HepG2 (cell line): ENCODE data around the gene RNASE8. TPM values are rescaled to one million over a fixed set of nuclear protein-coding genes. Genes with fewer than 3 reads are reported as not detected.

ENCODE experiments used
- BRD4 ChIP-seq: sonication (generic); formaldehyde crosslinking; IDR thresholded peaks from 2 replicates; pipeline ENCODE4 v1.4.0; 2020; ENCODE audit warnings: missing genetic modification reagents
- EP300 ChIP-seq, 3 experiments: sonication (generic) in 1 of 3; formaldehyde crosslinking in 1 of 3; IDR thresholded peaks; 2 replicates each; pipeline versions ENCODE4 v1.5.1 to v1.6.1; 2011 to 2020; ENCODE audit warnings: low read depth in 2 of 3, low read length in 2 of 3, borderline replicate concordance in 1 of 3, improper control_type of control experiment in 1 of 3, mild to moderate bottlenecking in 1 of 3, missing genetic modification reagents in 1 of 3, moderate library complexity in 1 of 3
- HOXA3 ChIP-seq: sonication (generic); formaldehyde crosslinking; IDR thresholded peaks from 2 replicates; pipeline ENCODE4 v1.5.0; 2020; ENCODE audit warnings: missing genetic modification reagents
- HOXA5 ChIP-seq: sonication (generic); formaldehyde crosslinking; IDR thresholded peaks from 2 replicates; pipeline ENCODE4 v1.4.0; 2020; ENCODE audit warnings: missing genetic modification reagents
- KAT2B ChIP-seq: fragments of 150-350 bp; IDR thresholded peaks from 2 replicates; pipeline ENCODE4 v1.6.1; 2014; ENCODE audit warnings: low read depth, low read length, borderline replicate concordance
- KDM5B ChIP-seq: sonication (generic); formaldehyde crosslinking; IDR thresholded peaks from 2 replicates; pipeline ENCODE4 v1.4.0; 2020; ENCODE audit warnings: missing genetic modification reagents, mild to moderate bottlenecking, borderline replicate concordance
- MAFK ChIP-seq, 2 experiments: IDR thresholded peaks in 1 of 2; conservative IDR thresholded peaks in 1 of 2; 2 replicates each; pipeline ENCODE4 v1.6.1; 2011; ENCODE audit warnings: improper control_type of control experiment in 2 of 2, low read length in 2 of 2
- MTF1 ChIP-seq: sonication (generic); formaldehyde crosslinking; IDR thresholded peaks from 2 replicates; pipeline ENCODE4 v1.5.0; 2020; ENCODE audit warnings: missing genetic modification reagents
- PHF5A ChIP-seq: IDR thresholded peaks from one replicate; pipeline ENCODE4 v1.6.1; 2018; ENCODE audit warnings: low read depth, missing genetic modification reagents; ENCODE audit not compliant: unreplicated experiment
- TCF7 ChIP-seq: sonication (generic); IDR thresholded peaks from 2 replicates; pipeline ENCODE4 v1.6.1; 2016; ENCODE audit warnings: antibody characterized with exemption, low read depth
- ZNF276 ChIP-seq: sonication (generic); formaldehyde crosslinking; IDR thresholded peaks from 2 replicates; pipeline ENCODE4 v1.4.0; 2020; ENCODE audit warnings: mild to moderate bottlenecking, low read depth, missing genetic modification reagents
- ZNF34 ChIP-seq: sonication (generic); formaldehyde crosslinking; IDR thresholded peaks from 2 replicates; pipeline ENCODE4 v1.4.0; 2020; ENCODE audit warnings: mild to moderate bottlenecking, missing genetic modification reagents, borderline replicate concordance
- ZNF75D ChIP-seq: sonication (generic); formaldehyde crosslinking; IDR thresholded peaks from 2 replicates; pipeline ENCODE4 v1.8.1; 2023; ENCODE audit warnings: missing genetic modification reagents, mild to moderate bottlenecking, borderline replicate concordance
- polyA plus RNA-seq, 8 experiments: library from polyadenylated mRNA; depleted of rRNA in 3 of 8; stranded (reverse) in 7 of 8; unstranded in 1 of 8; fragments of >200 nt; fragmentation: Illumina TruSeq in 4 of 8; extraction: Trizol in 4 of 8; gene quantifications; 2 replicates each; pipeline versions ENCODE4 v1.2.1 to v1.2.3, GENCODE V29; 2011 to 2016; ENCODE audit warnings: low read depth in 4 of 8, missing spikeins in 1 of 8, mixed read lengths in 1 of 8; ENCODE audit not compliant: insufficient read depth in 1 of 8
- total RNA-seq, 5 experiments: library from RNA; depleted of rRNA; stranded (reverse); fragments of >200 nt; fragmentation: Illumina TruSeq; extraction: Trizol; gene quantifications; 2 replicates each; pipeline ENCODE4 v1.2.3, GENCODE V29; 2016; ENCODE audit warnings: low read depth in 1 of 5
- TF ChIP-seq, protein P1 (sequence below): sonication (generic); formaldehyde crosslinking; IDR thresholded peaks from 2 replicates; pipeline ENCODE4 v1.5.1; 2020; ENCODE audit warnings: missing genetic modification reagents, mild to moderate bottlenecking, borderline replicate concordance
- TF ChIP-seq, protein P2 (sequence below): IDR thresholded peaks from 2 replicates; pipeline ENCODE4 v1.6.1; 2012; ENCODE audit warnings: low read length, improper control_type of control experiment
- TF ChIP-seq, protein P3 (sequence below): sonication (generic); formaldehyde crosslinking; IDR thresholded peaks from 2 replicates; pipeline ENCODE4 v1.5.0; 2020; ENCODE audit warnings: missing genetic modification reagents, mild to moderate bottlenecking, borderline replicate concordance
- TF ChIP-seq, protein P4 (sequence below): sonication (generic); formaldehyde crosslinking; IDR thresholded peaks from 2 replicates; pipeline ENCODE4 v1.4.0; 2020; ENCODE audit warnings: missing genetic modification reagents, borderline replicate concordance

RNASE8 gene
- total and polyA plus RNA-seq, 2 of the 13 experiments (the other 11 are each of a cell fraction or from before 2014, with no cell fraction given), result not detected

- TF ChIP-seq, protein P1, sequence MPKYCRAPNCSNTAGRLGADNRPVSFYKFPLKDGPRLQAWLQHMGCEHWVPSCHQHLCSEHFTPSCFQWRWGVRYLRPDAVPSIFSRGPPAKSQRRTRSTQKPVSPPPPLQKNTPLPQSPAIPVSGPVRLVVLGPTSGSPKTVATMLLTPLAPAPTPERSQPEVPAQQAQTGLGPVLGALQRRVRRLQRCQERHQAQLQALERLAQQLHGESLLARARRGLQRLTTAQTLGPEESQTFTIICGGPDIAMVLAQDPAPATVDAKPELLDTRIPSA, result no peak
- no peak; the same call in 1 of the 2 replicates for TF ChIP-seq HOXA5 (CRISPR knock-in tag)
- TF ChIP-seq MTF1 (CRISPR knock-in tag), result no peak
- no peak for TF ChIP-seq ZNF75D (CRISPR knock-in tag)
- TF ChIP-seq MAFK (conservative IDR thresholded peaks at IDR 0.05 in 1 of 2, IDR thresholded peaks at IDR 0.05 in 1 of 2; ENCODE audit: low read length in 2 of 2), result no peak
- peak; percentile 89 for TF ChIP-seq TCF7
- TF ChIP-seq, protein P2, sequence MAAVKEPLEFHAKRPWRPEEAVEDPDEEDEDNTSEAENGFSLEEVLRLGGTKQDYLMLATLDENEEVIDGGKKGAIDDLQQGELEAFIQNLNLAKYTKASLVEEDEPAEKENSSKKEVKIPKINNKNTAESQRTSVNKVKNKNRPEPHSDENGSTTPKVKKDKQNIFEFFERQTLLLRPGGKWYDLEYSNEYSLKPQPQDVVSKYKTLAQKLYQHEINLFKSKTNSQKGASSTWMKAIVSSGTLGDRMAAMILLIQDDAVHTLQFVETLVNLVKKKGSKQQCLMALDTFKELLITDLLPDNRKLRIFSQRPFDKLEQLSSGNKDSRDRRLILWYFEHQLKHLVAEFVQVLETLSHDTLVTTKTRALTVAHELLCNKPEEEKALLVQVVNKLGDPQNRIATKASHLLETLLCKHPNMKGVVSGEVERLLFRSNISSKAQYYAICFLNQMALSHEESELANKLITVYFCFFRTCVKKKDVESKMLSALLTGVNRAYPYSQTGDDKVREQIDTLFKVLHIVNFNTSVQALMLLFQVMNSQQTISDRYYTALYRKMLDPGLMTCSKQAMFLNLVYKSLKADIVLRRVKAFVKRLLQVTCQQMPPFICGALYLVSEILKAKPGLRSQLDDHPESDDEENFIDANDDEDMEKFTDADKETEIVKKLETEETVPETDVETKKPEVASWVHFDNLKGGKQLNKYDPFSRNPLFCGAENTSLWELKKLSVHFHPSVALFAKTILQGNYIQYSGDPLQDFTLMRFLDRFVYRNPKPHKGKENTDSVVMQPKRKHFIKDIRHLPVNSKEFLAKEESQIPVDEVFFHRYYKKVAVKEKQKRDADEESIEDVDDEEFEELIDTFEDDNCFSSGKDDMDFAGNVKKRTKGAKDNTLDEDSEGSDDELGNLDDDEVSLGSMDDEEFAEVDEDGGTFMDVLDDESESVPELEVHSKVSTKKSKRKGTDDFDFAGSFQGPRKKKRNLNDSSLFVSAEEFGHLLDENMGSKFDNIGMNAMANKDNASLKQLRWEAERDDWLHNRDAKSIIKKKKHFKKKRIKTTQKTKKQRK, result no peak
- peak; percentile 68 for TF ChIP-seq KDM5B
- no peak for TF ChIP-seq ZNF34
- TF ChIP-seq KAT2B, result no peak
- TF ChIP-seq, protein P3, sequence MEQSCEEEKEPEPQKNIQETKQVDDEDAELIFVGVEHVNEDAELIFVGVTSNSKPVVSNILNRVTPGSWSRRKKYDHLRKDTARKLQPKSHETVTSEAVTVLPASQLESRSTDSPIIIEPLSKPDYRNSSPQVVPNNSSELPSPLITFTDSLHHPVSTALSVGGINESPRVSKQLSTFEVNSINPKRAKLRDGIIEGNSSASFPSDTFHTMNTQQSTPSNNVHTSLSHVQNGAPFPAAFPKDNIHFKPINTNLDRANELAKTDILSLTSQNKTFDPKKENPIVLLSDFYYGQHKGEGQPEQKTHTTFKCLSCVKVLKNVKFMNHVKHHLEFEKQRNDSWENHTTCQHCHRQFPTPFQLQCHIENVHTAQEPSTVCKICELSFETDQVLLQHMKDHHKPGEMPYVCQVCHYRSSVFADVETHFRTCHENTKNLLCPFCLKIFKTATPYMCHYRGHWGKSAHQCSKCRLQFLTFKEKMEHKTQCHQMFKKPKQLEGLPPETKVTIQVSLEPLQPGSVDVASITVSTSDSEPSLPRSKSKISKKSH (CRISPR knock-in tag), result peak; percentile 54; the same call in 1 of the 2 replicates
- TF ChIP-seq PHF5A (CRISPR knock-in tag), result peak; percentile 74
- TF ChIP-seq BRD4 (CRISPR knock-in tag), result peak; percentile 94
- peak; percentile 82 for TF ChIP-seq HOXA3 (CRISPR knock-in tag)
- peak; percentile 41 to 77; a peak in 3 of 4 replicates for TF ChIP-seq EP300 (IDR thresholded peaks at IDR 0.05; ENCODE audit: low read depth in 2 of 2, low read length in 2 of 2)
- peak; percentile 52; the same call in 1 of the 2 replicates for TF ChIP-seq EP300 (CRISPR knock-in tag; IDR thresholded peaks at IDR 0.05; ENCODE audit: borderline replicate concordance)
- TF ChIP-seq, protein P4, sequence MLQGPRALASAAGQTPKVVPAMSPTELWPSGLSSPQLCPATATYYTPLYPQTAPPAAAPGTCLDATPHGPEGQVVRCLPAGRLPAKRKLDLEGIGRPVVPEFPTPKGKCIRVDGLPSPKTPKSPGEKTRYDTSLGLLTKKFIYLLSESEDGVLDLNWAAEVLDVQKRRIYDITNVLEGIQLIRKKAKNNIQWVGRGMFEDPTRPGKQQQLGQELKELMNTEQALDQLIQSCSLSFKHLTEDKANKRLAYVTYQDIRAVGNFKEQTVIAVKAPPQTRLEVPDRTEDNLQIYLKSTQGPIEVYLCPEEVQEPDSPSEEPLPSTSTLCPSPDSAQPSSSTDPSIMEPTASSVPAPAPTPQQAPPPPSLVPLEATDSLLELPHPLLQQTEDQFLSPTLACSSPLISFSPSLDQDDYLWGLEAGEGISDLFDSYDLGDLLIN (CRISPR knock-in tag), result 0 out of 2 replicates have a peak, but pooled peaks have one; percentile 27
- TF ChIP-seq ZNF276 (CRISPR knock-in tag), result no peak
Measured at GRCh38 chr14:21024585-21025370, 32.8 kb upstream of the RNASE8 start, which contains the start of gene NDRG2 (continued).
